HG03354 (cell line): ENCODE results near the gene SNX5.

ENCODE experiments used
- ATAC-seq: cut with Tn5 transposase; IDR thresholded peaks from one replicate; pipeline ENCODE4 v1.9.1; 2021; ENCODE audit warnings: mild to moderate bottlenecking; ENCODE audit not compliant: unreplicated experiment, poor library complexity, severe bottlenecking

Gene SNX5

DNA sequence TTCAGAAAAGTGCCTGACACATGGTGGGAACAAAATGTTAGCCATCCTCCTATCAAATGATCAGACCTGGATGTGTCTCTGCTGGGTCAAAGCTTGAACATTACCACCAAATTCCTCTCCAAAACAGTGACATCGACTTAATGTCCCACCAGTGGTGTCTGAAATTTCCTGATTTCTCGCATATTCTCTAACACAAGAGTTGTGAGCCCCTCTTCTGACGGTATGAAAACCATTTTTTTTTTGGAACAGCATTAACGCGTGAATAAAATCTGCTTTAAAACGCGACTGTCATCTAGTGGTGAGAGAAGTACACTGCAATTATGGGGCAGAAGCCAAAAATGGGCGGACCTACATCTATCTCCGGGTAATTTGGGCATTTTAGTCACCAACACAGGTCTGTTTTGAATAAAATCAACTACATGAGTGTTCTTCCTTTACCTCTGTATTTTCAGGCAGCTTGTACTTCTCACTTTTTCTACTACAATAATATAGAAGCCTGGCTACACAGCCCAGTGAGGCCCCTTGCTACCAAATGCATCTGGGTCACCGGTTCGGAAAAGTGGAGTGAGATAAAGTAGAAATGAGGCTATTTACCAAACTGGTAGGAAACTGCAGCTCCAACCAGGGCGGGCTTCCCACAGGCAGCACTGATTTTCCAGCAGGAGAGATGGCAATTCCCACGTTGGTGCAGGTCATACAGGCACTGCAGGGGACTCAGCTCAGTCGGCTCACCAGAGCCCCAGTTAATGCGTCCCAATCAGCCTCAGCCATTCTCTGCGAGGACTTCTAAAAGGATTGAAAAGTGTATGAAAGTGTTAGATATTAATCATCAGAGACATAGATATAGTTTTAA lies 27.6 kb upstream of the SNX5 start:
- ATAC-seq = peak; percentile 51

- ATAC-seq = no peak
These were observed 25.0 kb upstream of the SNX5 start for GRCh38 chr20:17993546-17993945.

GRCh38 chr20:17992847-17993513 lies 24.4 kb upstream of the SNX5 start:
- ATAC-seq = no peak

- ATAC-seq = no peak
These were observed 23.6 kb upstream of the SNX5 start for GRCh38 chr20:17992224-17992637.

- no peak for ATAC-seq
These were observed 21.8 kb upstream of the SNX5 start for GRCh38 chr20:17990278-17990972.

DNA sequence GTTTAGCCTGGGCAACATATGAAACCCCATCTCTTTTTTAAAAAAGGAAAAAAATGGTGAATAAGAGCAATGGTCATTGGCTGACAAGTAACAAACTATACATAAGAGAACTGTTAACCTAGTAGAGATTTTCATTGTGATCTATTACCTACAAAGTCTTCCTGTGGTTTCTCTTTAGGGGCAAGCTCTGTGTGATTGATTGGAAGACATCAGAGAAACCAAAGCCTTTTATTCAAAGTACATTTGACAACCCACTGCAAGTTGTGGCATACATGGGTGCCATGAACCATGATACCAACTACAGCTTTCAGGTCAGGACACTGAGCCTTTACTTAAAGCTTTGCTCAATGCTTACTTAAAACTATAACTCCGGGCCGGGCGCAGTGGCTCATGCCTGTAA lies 19.4 kb upstream of the SNX5 start:
- ATAC-seq = no peak

DNA sequence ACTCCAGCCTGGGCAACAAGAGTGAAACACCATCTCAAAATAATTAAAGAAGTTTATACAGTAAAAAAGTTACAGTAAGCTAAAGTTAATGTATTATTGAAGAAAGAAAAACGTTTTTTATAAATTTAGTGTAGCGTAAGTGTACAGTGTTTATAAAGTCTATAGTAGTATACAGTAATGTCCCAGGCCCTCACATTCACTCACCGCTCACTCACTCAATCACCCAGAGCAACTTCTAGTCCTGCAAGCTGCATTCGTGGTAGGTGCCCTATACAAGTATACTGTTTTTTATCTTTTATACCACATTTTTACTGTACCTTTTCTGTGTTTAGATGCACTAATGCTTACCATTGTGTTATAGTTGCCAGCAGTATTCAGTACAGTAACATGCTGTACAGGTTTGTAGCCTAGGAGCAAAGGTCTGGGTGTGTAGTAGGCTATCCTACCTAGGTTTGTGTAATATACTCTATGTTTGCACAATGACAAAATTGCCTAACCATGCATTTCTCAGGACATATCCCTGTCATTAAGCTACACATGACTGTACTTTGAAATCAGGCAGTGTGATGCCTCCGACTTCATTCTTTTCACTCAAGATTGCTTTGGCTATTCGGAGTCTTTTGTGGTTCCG lies 16.9 kb upstream of the SNX5 start:
- no peak for ATAC-seq

DNA sequence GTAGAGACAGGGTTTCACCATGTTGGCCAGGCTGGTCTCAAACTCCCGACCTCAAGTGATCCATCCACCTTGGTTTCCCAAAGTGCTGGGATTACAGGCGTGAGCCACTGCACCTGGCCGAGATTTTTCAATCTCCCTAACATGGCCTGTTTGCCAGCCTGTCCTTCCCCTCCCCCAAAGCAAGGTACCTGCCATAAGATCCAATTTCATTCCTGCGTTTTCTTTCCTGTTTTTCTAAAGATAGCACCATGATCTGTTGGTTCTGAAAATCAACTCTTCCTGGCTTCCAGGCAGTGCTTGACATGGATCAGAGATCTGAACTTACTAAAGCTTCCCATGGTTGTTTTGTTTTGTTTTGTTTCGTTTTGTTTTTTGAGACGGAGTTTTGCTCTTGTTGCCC lies 7.7 kb upstream of the SNX5 start:
- ATAC-seq = no peak

- ATAC-seq = no peak
These were observed 3.5 kb upstream of the SNX5 start for GRCh38 chr20:17972121-17972520.

DNA sequence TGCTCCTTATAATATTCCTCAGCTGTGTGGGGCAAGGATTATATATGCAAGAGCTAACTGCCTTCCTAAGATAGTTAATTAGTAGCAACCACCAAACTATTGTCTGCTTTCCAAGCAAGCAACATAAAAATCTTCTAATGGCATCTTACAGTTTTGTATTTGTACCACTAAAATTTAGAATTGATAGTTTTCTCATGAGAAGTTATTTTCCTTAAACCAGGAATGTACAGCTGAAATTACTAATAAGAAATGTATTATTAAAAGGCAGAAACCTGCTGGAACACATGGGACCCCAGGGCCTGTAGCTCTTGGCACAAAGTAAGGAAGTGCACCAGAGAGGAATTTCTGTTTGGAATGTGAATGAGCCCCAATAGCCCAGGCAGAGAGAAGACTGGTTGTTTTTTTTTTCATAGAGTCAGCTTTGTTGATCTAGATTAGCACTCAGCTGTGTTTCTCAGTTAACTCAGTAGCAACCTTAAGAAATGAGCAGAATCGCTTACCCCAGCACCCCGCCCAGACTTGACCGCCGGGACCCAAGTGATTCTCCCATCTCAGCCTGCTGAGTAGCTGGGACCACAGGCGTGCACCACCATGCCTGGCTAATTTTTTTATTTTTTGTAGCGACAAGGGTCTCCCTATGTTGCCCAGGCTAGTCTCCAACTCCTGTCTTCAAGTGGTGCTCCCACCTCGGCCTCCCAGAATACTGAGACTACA lies 2.9 kb upstream of the SNX5 start:
- no peak for ATAC-seq

DNA sequence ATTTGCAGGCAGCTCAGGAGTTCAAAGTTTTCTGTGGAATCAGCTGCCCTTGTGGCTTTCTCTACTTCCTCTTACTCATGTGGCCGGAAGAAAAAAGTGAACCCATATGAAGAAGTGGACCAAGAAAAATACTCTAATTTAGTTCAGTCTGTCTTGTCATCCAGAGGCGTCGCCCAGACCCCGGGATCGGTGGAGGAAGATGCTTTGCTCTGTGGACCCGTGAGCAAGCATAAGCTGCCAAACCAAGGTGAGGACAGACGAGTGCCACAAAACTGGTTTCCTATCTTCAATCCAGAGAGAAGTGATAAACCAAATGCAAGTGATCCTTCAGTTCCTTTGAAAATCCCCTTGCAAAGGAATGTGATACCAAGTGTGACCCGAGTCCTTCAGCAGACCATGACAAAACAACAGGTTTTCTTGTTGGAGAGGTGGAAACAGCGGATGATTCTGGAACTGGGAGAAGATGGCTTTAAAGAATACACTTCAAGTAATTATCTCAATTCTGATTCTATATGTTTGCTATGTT lies 1.4 kb upstream of the SNX5 start:
- ATAC-seq = no peak

- ATAC-seq = peak; percentile 11
These were observed 787 bp upstream of the SNX5 start for GRCh38 chr20:17969278-17969883.

DNA sequence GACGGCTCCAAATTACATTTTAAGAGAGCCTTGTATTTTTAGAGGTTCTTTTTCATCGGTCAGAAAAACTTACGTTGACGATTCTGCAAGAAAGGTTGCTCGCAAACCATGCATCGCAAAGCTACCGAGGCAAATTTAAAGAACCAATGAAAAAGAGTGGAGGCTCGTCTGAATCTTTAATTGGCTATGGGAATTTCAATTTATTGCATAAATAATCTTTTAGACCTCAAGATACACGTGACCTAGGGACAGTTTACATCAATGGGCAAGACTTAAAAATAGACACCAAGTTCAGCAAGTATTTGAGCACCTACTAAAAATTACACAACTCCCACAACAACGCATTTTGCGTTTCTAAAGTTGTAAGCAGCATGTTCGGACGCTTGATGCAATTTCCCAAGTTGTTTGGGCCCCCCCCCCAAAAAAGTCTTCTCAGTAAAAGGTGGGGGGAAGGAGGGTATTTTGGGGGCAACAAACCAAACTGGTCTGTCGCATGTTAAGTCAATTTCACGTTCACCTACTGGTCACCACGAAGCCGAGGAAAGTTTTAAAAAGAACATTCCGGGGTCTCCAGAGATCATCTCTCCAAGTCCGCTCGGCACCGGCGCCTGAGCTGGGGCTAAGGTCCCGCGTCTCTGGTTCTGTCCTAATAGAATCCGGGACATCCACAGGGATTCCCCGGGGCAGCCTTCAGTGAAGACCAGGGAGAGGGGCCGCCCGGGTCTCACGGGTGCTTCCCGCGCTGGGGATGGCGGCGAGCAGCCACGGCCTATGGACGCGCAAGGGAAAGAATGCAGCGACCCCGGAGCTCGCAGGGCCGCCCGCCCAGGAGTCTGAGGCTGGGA lies 851 bp downstream of the SNX5 start:
- ATAC-seq = peak; percentile 3

DNA sequence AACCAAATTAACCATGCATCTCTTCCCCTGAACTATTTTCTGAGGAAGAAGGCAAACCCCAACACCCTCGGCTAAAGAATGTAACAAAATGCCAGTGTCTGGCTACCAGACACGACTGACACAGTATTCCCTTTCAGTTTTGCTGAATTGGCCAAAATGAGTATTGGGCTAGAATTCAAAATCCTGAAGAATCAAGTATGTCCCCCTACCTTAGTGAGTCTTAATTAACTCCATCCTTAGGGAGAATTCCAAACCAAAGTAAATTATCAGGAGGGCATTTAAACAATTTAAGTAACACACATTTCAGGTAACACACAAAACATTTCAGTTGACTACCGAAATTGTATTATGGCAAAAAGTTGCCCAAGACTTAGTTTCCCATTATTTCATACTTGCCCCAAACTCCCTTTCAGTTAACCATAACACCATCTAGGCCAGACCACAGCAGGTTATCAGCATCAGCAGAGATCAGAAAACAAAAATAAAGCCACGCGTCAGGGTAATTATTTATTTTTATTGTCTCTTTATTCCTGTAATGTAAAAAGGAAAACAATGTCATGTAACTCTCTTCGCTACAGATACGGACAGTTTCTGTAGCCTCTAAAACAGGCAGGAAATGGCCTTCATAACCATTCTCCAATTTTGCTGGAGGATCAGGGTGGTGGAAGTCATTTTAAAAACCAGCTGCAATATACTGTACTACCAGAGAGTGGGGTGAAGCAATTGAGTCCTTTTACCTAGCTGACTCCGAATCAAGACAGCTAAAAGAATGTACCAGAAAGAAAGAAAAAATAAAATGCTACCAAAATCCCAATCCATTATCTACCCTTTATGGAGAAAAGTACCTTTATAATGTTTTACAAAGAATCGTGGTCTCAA lies 1.9 kb downstream of the SNX5 start:
- no peak for ATAC-seq

- no peak for ATAC-seq
These were observed 3.4 kb downstream of the SNX5 start for GRCh38 chr20:17965042-17965697.

- no peak for ATAC-seq
These were observed 4.0 kb downstream of the SNX5 start for GRCh38 chr20:17964632-17965031.

- ATAC-seq = no peak
These were observed 4.5 kb downstream of the SNX5 start for GRCh38 chr20:17964073-17964472.
